HG03280 (cell line): ENCODE results near the gene KAT6B.

ENCODE experiments used
- ATAC-seq: cut with Tn5 transposase; IDR thresholded peaks from one replicate; pipeline ENCODE4 v1.9.1; 2021; ENCODE audit warnings: mild to moderate bottlenecking, moderate library complexity; ENCODE audit not compliant: unreplicated experiment

The KAT6B gene

DNA sequence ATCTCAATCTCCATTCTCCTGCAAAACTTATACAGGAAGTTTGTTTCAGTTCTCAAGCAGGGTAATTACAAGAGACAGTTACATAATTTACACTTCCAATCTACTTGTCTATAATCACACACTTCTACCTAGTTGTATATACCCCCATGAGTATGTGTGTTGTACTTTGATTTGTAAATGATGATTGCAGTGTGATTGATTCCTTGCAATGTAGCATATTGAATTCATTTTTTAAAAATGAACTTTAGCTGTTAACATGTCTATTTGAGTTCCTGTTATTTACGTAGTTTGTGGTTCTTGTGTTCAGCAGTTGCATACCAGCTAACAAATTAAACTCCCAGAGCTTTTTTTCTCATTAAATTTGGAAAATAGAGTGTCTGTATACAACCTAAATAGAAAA, 182.6 kb downstream of the KAT6B start:
- ATAC-seq: no peak

DNA sequence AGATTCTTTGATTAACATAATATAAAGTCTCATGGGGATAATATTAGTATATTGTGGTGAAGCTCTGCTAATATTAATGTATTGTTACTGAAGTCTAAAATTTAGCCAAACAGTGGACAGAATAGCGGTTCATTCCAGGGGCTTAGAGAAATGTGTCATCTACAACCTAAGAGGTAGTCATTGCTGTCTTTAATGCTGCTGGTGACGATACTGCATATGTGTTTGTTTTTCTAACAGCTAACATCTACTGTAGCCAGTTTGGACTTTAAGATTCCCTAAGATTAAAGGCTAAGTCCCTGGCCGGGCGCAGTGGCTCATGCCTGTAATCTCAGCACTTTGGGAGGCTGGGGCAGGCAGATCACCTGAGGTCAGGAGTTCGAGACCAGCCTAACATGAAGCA, 183.0 kb downstream of the KAT6B start:
- no peak for ATAC-seq

DNA sequence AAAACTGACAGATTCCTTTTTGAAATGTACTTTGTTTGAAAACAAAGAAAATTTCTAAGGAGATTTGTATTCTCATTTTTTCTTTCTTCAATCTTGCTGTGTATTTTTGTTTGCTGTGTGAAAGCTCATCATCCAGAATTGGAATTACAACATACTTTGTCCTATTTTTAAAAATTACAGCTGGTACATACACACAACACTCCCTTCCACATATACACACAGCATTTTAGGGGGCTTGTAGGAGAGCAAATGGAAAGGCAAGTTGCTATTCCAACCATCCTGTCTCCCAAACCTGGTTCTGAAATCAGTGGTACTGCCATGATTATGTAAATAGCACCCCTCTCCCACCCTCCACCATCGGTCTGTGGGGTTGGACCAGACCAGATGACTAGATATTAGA, 184.0 kb downstream of the KAT6B start:
- no peak for ATAC-seq

DNA sequence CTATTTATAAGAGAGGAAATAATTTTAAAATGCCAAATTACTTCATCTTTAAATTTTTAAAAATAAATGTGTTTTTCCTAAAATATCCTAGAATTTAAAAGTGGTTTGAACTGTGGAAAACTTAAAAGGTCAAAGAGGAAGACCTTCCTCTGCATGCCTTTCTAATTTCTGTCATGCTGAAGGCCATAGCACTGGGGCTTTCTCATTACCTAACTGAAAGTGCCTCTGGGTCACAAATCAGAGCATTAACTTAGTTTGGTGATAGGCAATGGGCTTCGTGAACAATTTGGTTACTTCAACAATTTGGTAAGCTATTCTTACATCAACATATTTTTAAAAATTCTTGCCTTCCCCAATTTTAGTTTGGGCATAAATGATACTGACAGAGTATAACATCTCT, 184.8 kb downstream of the KAT6B start:
- no peak for ATAC-seq

DNA sequence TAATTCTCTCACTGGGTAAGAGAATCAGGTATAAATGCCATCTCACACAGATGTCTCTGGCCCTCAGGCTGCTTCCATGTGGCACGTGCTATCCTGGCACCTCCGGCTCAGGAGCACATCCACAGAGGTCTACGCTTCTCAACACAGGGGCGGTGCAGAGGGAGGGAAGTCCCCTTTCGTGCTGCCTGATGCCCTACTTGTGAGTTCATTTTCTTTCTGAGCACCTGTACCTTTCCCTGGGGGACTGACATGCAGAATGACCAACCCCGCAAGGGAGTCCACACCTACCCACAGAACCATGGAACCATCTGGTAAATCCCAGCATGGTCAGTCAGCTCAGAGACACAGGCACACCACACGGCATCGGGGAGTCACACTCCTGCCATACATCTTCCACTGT, 186.1 kb downstream of the KAT6B start:
- ATAC-seq: peak; percentile 45

DNA sequence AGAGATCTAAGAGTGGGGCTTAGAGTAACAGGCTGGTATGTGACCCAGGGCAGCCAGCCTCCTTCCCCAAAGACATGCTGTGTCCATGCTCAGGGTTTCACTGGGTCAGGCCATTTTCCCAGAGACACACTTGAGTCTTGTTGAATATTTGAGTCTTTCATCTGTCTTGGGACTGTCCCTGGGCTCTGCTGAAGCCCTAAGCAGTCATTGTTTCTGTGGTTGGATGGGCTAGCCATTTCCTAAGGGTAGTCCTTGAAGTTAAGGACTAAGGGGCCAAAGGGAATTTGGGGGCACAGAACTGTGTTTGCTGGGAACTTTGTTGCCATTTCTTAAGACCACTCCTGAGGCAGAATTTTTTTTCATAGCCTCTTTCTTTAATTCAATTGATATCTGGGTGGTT, 186.6 kb downstream of the KAT6B start:
- ATAC-seq: peak; percentile 4

DNA sequence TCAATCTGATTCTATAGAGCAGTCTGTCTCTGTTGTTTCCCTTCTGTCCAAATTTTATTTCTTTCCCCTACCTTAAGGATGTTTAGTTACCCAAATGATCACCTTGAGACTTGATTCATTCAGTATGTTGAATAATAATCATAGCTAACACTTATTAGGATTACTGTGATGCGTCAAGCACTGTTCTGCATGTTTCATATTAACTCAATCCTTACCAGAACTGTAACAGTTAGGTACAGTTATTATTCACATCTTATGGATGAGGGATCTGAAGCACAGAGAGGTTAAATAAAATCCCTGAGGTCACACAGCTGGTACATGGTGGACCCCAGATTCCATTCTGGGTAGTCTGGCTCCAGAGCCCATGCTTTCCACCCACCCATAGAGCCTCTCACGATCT, 187.1 kb downstream of the KAT6B start:
- no peak for ATAC-seq

DNA sequence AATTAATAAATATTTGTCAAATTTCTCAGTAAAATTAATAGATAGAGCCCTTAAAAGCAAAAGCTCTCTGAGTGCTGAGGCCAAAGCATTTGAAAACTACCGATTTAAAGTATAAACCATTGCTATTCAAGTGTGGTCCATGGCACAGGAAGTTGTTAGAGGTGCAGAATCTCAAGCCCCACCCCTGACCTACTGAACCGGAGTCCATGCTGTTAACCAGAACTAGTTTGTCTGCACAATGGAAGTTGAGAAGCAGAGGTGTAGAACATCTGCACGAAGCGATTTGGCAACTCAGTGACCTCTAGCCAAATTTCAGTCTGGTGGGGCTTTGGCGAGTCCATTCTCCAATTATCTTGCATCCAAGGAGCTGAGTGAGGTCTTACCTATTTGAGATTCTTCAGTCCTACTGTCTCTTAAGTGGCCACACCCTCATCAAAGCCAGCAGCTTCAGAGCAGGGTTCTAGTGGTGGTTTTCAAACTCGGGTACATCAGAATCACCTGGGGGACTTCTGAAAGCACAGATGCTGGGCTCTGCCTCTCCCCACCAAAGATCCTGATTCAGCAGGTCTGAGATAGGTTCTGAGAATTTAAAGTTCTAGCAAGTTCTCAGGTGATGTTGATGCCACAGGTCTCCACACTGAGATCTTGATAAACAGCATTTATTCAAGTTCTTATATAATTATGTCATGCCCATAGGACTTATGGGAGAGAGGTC, 188.3 kb downstream of the KAT6B start:
- no peak for ATAC-seq

DNA sequence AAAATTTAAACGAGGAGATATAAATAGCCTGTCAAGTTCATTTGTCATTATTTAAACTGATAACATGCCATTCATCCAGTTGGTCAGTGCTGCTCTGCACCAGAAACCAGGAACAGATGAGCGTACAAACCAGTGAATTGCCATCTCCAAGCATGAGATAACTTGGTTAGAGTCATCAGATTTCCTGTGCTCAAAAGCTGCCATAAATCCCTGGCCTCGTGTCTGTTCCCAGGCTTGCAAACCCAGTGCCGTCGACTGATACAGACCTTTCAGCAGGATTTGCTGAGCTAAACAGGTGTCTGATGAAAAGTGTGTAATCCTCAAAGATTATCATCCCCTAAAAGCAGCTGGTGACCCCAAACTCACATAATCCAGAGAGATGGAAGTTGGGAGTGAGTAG, 189.0 kb downstream of the KAT6B start:
- no peak for ATAC-seq

DNA sequence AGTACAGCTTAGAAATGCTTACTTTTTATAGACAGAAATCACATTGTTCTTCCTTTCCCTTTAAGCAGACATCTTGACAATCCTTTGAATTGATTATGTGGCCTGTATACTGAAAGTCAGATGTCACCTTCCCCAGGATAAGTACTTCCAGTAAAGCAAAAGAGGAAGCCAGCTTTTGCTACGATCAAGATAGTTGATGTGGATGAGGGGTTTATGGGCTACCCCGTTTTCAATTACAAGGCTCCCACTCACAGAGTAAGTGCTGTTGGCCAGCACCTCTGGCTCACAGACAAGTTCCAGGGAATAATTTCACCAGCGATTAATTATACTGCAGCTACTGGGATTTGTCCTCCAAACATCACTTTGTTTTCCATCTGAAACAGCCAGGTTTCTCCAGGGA, 189.9 kb downstream of the KAT6B start:
- no peak for ATAC-seq

DNA sequence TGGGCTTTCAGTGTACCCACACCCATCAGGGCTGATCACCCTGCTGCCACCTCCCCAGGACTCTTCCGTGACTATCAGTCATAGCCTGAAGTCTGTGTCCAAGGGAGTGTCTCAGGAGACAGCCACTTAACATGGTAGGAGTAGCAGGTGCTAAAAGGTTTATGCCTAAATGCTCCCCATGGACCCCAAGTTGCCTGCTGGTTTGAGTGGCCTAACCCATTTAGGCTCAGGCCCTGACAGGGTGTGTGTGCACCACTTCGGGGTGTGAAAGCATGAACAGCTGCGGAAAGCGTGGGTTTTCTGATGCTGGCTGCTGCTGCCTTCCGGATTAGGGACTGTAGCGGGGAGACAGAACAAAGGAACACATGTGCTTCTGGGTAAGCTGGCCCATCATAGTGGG, 191.9 kb downstream of the KAT6B start:
- no peak for ATAC-seq

DNA sequence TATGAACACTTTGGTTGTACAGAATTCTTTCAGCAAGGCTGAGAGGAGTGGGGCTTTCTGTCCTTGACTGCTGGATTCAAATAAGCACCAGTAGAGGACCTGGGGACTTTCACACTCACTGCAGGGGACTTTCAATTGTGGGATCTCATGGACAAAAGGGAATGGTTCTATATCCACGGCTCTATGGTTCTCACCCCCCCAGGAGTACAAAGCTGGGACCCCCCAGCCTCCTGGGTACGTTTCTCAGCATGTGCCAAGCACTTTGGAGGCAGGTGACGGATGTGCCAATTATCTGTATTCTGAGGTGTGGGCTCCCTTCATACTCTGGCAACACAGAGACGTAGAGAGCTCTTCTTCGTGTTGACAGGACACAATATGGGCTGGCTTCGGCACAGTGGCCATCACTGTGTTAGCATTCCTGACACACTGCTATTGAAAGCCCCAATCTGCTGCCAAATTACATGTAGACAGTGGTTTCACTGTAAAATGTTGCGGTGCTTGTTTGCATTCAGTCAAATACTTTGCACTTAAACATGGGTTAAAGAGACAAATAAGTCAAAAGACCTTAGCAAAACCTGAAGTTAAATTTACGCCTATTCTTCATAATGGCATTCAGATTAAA, 192.4 kb downstream of the KAT6B start:
- ATAC-seq: no peak

DNA sequence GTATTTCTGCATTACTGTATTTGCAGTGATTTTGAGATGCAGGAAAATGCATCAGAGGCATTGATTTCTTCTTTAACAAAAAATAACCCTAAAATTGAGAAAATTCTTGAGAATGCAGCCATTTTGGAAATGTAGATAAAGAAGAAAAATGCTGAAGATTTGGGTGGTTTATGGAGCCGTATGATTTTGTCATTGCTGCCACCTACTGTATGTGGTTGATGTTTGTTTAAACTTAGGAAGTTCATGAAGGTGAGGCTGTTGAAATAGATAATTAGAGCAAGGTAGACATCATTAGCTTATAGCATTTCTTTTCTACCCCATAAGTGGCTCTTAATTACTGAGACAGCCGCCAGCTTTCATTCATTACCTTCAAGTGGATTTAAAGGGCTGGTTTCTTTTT, 193.0 kb downstream of the KAT6B start:
- ATAC-seq: no peak

DNA sequence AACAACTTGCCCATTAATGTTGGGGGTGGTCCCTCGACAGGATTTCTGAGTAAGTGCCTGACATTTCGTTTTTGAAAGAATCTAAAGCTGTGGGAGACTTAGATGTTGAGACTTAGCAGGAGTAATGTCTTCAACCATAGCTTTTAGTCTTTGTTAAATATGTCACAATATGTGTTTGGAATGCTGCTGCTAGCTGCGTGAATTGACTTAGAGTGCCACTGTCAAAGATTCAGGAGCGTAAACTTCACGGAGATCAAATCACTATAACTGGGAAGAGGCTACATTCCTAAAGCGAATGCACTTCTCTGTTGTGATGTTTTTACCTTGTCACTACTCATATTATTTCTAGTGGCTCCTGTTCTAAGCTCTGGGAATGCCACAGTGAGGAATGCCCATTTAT, 193.8 kb downstream of the KAT6B start:
- ATAC-seq: no peak

DNA sequence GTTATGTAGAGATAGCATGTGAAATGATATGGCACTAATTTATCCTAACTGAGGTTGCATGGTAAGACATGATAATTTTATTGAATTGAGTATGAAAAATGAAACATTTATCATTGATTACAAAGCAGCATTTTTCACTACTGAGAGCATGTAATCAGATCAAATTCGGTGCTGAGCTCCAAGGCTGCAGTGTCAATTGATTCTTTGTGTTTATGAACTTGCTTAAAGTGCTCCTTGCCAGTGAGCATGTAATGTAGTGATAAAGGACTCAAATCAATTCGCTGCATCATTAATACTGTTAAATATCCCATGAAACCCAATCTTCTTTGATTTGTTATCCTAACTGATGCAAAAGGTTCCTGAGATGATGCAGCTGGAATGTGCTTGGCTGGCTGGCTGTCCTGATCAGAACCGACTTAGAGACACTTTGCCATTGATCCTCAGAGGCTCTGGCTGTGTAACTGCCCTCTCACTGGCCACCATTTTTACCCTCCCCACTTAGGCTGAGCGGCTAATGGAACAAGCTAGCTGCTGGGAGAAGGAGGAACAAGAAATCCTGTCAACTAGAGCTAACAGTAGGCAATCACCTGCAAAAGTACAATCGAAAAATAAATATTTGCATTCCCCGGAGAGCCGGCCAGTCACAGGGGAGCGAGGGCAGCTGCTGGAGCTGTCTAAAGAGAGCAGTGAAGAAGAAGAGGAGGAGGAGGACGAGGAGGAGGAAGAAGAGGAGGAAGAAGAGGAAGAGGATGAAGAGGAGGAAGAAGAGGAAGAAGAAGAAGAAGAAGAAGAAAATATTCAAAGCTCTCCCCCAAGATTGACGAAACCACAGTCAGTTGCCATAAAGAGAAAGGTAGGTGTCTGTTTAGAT, 195.2 kb downstream of the KAT6B start:
- no peak for ATAC-seq

DNA sequence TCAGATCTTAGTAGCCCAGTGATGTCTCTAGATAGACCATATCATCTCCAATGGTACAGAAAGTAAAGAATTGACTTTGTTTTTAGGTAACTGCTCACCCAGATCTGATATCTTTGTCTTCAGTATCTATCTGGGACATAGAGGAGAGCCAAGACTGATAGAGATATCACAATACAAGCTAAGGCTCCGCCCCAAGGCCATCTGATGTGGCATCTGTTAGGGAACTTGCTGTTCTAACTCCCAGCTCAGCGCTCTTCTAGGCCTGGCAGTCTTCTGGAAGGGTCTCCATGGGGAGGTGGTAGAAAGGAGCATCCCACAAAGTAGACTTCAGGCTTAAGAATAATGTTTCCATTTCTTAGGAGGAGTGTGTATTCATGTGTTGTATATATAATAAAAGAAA, 196.7 kb downstream of the KAT6B start:
- no peak for ATAC-seq

DNA sequence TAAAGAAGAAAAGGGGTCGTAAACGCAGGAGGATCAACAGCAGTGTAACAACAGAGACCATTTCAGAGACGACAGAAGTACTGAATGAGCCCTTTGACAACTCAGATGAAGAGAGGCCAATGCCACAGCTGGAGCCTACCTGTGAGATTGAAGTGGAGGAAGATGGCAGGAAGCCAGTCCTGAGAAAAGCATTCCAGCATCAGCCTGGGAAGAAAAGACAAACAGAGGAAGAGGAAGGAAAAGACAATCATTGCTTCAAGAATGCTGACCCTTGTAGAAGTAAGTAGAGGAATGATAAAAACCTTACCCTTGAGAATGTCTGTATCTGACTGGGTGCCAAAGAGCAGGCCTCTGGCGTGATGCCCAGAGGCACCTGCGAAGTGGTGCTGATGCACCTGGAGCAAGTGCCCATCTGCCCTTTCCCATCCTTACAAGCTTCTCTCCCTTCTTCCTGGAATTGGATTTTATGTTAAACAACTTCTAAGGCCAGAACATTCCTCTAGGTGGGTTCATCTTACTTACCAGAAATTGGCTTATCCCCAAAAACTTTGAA, 198.6 kb downstream of the KAT6B start:
- ATAC-seq: no peak

DNA sequence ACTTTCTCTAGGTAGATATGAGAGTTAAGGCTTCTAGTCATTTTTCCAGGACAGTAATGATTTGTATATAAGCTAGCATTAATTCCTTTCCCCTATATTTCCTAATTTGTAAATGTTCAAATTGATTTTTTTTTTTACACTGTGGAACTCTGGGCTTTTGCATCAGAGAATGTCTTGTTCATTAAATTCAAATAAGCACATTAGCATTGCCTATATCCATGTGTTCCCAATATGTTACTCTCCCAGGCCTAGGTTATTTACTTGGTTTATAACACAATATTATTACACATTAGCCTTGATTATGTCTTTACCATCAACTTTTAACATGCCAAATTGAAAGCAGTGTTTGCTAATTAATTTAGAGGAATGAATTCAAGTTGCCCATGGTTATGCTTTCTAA, 201.6 kb downstream of the KAT6B start:
- ATAC-seq: no peak

DNA sequence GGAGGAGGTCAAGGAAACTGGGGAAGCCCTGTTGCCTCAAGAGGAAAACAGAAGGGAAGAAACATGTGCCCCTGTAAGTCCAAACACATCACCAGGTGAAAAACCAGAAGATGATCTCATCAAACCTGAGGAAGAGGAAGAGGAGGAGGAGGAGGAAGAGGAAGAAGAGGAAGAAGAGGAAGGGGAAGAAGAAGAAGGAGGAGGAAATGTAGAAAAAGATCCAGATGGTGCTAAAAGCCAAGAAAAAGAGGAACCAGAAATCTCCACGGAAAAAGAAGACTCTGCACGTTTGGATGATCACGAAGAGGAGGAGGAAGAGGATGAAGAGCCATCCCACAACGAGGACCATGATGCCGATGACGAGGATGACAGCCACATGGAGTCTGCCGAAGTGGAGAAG, 202.3 kb downstream of the KAT6B start:
- ATAC-seq: no peak

DNA sequence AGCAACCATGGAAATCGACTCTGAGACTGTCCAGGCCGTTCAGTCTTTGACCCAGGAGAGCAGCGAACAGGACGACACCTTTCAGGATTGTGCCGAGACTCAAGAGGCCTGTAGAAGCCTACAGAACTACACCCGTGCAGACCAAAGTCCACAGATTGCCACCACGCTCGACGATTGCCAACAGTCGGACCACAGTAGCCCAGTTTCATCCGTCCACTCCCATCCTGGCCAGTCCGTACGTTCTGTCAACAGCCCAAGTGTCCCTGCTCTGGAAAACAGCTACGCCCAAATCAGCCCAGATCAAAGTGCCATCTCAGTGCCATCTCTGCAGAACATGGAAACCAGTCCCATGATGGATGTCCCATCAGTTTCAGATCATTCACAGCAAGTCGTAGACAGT, 203.0 kb downstream of the KAT6B start:
- no peak for ATAC-seq

DNA sequence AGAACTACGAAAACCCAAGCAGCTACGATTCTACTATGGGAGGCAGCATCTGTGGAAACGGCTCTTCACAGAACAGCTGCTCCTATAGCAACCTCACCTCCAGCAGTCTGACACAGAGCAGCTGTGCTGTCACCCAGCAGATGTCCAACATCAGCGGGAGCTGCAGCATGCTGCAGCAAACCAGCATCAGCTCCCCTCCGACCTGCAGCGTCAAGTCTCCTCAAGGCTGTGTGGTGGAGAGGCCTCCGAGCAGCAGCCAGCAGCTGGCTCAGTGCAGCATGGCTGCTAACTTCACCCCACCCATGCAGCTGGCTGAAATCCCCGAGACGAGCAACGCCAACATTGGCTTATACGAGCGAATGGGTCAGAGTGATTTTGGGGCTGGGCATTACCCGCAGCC, 203.5 kb downstream of the KAT6B start:
- ATAC-seq: no peak

DNA sequence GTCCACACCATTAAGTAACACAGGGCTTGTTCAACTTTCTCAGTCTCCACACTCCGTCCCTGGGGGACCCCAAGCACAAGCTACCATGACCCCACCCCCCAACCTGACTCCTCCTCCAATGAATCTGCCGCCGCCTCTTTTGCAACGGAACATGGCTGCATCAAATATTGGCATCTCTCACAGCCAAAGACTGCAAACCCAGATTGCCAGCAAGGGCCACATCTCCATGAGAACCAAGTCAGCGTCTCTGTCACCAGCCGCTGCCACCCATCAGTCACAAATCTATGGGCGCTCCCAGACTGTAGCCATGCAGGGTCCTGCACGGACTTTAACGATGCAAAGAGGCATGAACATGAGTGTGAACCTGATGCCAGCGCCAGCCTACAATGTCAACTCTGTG, 204.0 kb downstream of the KAT6B start:
- ATAC-seq: no peak
